ENCODE measurements around the gene DONSON. TPM values are rescaled to one million over a fixed set of nuclear protein-coding genes. Genes with fewer than 3 reads are reported as not detected.
"Not testable (repeated sequence)": the region's sequence is repeated elsewhere in the genome, so short reads cannot be mapped to it uniquely, and the experiment has no call there.

DONSON gene
- total RNA-seq, 1 experiment from 2014 or later: 48.5 TPM

DNA sequence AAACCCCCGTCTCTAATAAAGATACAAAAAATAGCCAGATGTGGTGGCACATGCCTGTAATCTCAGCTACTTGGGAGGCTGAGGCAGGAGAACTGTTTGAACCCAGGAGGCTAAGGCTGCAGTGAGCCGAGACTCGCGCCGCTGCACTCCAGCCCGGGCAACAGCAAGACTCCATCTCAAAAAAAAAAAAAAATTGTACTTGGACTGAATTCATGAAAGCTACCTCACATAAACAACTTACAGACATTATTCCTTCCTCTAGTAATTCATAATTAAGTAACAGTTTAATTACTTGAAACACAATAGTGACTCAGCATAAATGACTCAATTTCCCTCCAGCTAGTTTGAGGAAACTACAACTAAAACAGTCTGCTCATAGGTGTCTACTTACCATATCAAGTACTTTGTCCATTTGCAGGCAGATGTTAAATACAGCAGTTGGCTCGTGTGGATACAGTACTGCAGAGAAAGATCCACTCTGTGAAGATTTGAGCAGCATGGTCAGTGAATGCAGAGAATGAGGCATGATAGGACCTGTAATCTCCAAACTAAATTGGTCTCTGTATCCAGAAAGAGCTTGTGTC, 9.4 kb downstream of the DONSON start:
- Histone ChIP-seq H3K27me3 (replicated peaks; ENCODE audit: insufficient read depth, low read depth, low read length, poor library complexity) (no peaks in the 10 kb centered on the region), H3K27ac (ENCODE audit: low read depth, low read length, poor library complexity, severe bottlenecking) (peak overlapping the region; percentile 68), H3K4me1 (ENCODE audit: insufficient read depth, low read length, poor library complexity, severe bottlenecking) (no peaks in the 10 kb centered on the region), H3K36me3 (ENCODE audit: insufficient read depth, low read length, poor library complexity, severe bottlenecking) (peaks cover 82% of the 10 kb centered on the region), H3K9me3 (ENCODE audit: low read depth, low read length, poor library complexity, severe bottlenecking) (no peaks in the 10 kb centered on the region), H3K4me3 (ENCODE audit: low read depth, low read length, poor library complexity, severe bottlenecking) (no peak overlapping the region)
- TF ChIP-seq EZH2 (IDR thresholded peaks at IDR 0.05; ENCODE audit: borderline replicate concordance, low read depth, low read length, poor library complexity, severe bottlenecking): no peak
- TF ChIP-seq, protein P1, sequence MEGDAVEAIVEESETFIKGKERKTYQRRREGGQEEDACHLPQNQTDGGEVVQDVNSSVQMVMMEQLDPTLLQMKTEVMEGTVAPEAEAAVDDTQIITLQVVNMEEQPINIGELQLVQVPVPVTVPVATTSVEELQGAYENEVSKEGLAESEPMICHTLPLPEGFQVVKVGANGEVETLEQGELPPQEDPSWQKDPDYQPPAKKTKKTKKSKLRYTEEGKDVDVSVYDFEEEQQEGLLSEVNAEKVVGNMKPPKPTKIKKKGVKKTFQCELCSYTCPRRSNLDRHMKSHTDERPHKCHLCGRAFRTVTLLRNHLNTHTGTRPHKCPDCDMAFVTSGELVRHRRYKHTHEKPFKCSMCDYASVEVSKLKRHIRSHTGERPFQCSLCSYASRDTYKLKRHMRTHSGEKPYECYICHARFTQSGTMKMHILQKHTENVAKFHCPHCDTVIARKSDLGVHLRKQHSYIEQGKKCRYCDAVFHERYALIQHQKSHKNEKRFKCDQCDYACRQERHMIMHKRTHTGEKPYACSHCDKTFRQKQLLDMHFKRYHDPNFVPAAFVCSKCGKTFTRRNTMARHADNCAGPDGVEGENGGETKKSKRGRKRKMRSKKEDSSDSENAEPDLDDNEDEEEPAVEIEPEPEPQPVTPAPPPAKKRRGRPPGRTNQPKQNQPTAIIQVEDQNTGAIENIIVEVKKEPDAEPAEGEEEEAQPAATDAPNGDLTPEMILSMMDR (conservative IDR thresholded peaks at IDR 0.05; ENCODE audit: low read depth, low read length): no peak
- intact Hi-C loops (cut with micrococcal nuclease; ENCODE audit: unreplicated experiment): no loop called here
- POLR2A ChIA-PET (ENCODE audit: low non-redundant PET): interaction anchor here (0.7 kb wide), 1 partner anchor 23 kb away, joined by 3 read pairs; no protein-coding TSS in a partner anchor
- CTCF ChIA-PET: no interaction called here
- no TSS peak for BruUV-seq (replicated peaks)
- DNase-seq (ENCODE audit: low spot score): no peak

DNA sequence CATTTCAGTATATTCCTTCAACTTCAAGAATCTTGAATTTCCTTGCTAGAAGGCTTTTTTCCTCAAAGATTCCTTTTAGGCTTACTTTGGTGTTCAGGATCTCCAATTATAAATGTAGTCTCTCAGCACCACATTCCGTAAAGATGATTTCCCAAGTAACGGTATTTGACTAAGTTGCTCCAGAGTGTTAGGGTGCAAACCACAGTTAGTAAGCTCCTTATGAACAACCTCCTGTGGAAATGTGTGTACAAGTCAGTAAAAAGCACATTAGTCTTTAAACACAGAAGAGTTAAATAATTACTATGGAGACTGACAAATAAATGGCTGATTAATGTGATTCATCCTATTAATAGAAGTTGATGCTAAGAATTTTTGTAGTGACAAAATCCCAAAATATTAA, 10.3 kb downstream of the DONSON start:
- Histone ChIP-seq H3K9me3 (ENCODE audit: low read depth, low read length, poor library complexity, severe bottlenecking) (no peaks in the 10 kb centered on the region), H3K27me3 (replicated peaks; ENCODE audit: insufficient read depth, low read depth, low read length, poor library complexity) (no peaks in the 10 kb centered on the region), H3K27ac (ENCODE audit: low read depth, low read length, poor library complexity, severe bottlenecking) (no peak overlapping the region), H3K4me1 (ENCODE audit: insufficient read depth, low read length, poor library complexity, severe bottlenecking) (no peaks in the 10 kb centered on the region), H3K4me3 (ENCODE audit: low read depth, low read length, poor library complexity, severe bottlenecking) (no peak overlapping the region), H3K36me3 (ENCODE audit: insufficient read depth, low read length, poor library complexity, severe bottlenecking) (peaks cover 84% of the 10 kb centered on the region)
- BruUV-seq (replicated peaks): no TSS peak
- TF ChIP-seq, protein P1 (conservative IDR thresholded peaks at IDR 0.05; ENCODE audit: low read depth, low read length): no peak
- TF ChIP-seq EZH2 (IDR thresholded peaks at IDR 0.05; ENCODE audit: borderline replicate concordance, low read depth, low read length, poor library complexity, severe bottlenecking): no peak
- CTCF ChIA-PET: no interaction called here
- DNase-seq (ENCODE audit: low spot score): no peak
- intact Hi-C loops (cut with micrococcal nuclease; ENCODE audit: unreplicated experiment): no loop called here
- POLR2A ChIA-PET (ENCODE audit: low non-redundant PET): no interaction called here

DNA sequence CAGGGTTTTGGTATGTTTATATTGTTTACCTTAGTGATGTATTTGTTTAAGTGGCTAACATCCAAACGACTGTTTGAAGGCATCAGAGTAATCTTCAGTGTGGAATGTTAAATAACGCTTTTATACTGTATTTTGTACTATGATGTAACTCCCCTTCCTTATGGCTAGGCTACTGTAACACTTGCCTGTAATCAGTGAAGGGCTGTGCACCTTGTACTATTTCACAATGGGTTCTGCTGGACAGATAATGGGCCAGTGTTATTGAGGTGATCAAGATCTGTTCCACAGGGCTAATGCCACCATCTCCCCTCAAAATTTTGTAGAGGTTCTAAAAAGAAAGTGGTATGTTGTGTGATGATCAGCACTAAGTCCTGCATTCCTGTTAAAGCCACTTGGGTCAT, 11.7 kb downstream of the DONSON start:
- H3K27me3 ChIP-seq (replicated peaks; ENCODE audit: insufficient read depth, low read depth, low read length, poor library complexity); DNase-seq (ENCODE audit: low spot score); H3K9me3 ChIP-seq (ENCODE audit: low read depth, low read length, poor library complexity, severe bottlenecking); H3K4me3 ChIP-seq (ENCODE audit: low read depth, low read length, poor library complexity, severe bottlenecking); intact Hi-C loops (cut with micrococcal nuclease; ENCODE audit: unreplicated experiment); H3K27ac ChIP-seq (ENCODE audit: low read depth, low read length, poor library complexity, severe bottlenecking); H3K4me1 ChIP-seq (ENCODE audit: insufficient read depth, low read length, poor library complexity, severe bottlenecking); CTCF ChIA-PET: not testable (repeated sequence)
- H3K36me3 ChIP-seq (ENCODE audit: insufficient read depth, low read length, poor library complexity, severe bottlenecking): peaks cover 88% of the 10 kb centered on the region
- POLR2A ChIA-PET (ENCODE audit: low non-redundant PET): interaction anchor here (0.6 kb wide), 1 partner anchor 214 kb away, joined by 4 read pairs; no protein-coding TSS in a partner anchor
- BruUV-seq (replicated peaks): TSS peak; percentile 62

DNA sequence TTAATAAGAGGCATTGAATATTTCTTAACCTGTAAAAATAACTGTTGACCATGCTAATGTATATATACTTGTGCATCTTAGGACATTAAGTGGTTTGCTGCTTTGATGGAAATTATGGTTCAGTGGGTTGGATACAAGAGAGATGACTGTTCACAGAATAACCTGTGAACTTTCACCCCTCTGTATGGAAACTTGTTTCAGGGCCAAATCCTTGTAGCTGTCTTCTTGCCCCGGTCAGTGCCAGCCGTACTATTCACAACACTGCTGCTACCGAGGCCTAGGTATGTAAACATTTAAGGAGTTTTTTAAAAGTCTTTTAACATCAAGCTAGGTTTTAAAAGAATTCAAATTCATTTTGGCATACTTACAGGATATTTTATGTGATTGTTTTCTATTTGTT, 16.1 kb downstream of the DONSON start:
- TF ChIP-seq, protein P1 (conservative IDR thresholded peaks at IDR 0.05; ENCODE audit: low read depth, low read length): no peak
- Histone ChIP-seq H3K27me3 (replicated peaks; ENCODE audit: insufficient read depth, low read depth, low read length, poor library complexity) (no peaks in the 10 kb centered on the region), H3K4me3 (ENCODE audit: low read depth, low read length, poor library complexity, severe bottlenecking) (no peak overlapping the region), H3K36me3 (ENCODE audit: insufficient read depth, low read length, poor library complexity, severe bottlenecking) (peaks cover 98% of the 10 kb centered on the region), H3K27ac (ENCODE audit: low read depth, low read length, poor library complexity, severe bottlenecking) (no peak overlapping the region), H3K9me3 (ENCODE audit: low read depth, low read length, poor library complexity, severe bottlenecking) (no peaks in the 10 kb centered on the region), H3K4me1 (ENCODE audit: insufficient read depth, low read length, poor library complexity, severe bottlenecking) (no peaks in the 10 kb centered on the region)
- no TSS peak for BruUV-seq (replicated peaks)
- no peak for DNase-seq (ENCODE audit: low spot score)
- ChIA-PET POLR2A (ENCODE audit: low non-redundant PET) (no interaction called here), CTCF (no interaction called here)
- intact Hi-C loops (cut with micrococcal nuclease; ENCODE audit: unreplicated experiment): no loop called here
